NOMO-1 treated with DMSO at 0.1 percent for 48 hours (cell line): ENCODE data around the gene XRN2.
"Not testable (repeated sequence)": the region's sequence is repeated elsewhere in the genome, so short reads cannot be mapped to it uniquely, and the experiment has no call there.

Experiments
- DNase-seq: peaks from one replicate; lab custom pipeline; 2025; ENCODE audit not compliant: unreplicated experiment; lab: John Stamatoyannopoulos, UW

Gene XRN2

DNA sequence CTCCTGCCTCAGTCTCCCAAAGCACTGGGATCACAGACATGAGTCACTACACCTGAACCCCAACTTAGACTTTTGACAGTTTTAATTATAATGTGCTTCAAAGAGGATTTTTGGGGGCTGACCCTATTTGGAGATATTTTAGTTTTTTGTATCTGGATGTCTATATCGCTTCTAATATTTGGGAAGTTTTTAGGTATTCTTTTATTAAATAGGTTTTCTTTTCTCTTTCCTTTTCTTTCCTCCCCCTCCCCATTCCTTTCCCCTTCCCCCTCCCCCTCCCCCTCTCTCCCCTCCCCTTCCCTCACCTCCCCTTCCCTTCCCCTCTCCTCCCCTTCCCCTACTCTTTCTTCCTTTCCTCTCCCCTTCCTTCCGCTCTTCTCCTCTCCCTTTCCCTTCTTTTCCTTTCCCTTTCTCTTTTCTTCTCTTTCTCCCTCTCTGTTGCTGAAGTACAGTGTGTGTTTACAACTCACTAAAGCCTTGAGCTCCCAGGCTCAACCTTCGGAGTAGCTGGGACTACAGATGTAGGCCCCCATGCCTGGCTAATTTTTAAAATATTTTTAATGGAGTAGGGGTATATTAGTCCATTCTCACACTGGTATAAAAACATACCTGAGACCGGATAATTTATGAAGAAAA, 118.6 kb downstream of the XRN2 start:
- no peak for DNase-seq

DNA sequence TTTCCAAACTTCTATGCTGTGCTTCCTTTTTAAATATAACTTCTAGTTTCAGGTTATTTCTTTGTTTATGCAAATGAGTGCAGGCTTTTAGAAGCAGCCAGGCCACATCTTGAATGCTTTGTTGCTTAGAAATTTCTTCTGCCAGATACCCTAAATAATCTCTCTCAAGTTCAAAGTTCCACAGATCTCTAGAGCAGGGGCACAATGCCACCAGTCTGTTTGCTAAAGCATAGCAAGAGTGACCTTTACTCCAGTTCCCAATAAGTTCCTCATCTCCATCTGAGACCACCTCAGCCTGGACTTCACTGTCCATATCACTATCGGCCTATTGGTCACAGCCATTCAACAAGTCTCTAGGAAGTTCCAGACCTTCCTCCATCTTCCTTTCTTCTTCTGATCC, 120.6 kb downstream of the XRN2 start:
- DNase-seq = not testable (repeated sequence)

GRCh38 chr20:21424846-21425245, 121.7 kb downstream of the XRN2 start:
- DNase-seq = no peak

DNA sequence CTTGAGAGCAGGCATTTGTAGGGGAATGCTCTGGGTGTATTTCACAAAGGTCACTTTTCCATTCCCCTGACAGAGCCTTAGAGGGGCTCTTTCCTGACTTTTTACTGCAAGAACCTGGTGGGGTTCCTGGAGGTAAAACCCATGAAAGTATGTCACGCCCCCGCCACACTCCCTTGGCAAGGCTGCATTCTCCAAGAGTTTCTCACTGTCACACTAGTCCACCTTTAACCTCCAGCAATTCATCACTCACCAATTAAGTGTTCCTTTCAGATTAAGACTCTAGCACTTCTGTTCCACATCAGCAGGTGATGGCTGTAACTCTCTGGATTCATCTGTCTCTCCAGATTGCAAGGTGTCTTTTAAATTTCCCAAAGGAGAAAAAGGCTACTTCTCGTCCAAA, 126.9 kb downstream of the XRN2 start:
- no peak for DNase-seq

- no peak for DNase-seq
Observed at GRCh38 chr20:21432911-21433310, 129.8 kb downstream of the XRN2 start.

- no peak for DNase-seq
Observed at GRCh38 chr20:21433329-21433890, 130.3 kb downstream of the XRN2 start.

DNA sequence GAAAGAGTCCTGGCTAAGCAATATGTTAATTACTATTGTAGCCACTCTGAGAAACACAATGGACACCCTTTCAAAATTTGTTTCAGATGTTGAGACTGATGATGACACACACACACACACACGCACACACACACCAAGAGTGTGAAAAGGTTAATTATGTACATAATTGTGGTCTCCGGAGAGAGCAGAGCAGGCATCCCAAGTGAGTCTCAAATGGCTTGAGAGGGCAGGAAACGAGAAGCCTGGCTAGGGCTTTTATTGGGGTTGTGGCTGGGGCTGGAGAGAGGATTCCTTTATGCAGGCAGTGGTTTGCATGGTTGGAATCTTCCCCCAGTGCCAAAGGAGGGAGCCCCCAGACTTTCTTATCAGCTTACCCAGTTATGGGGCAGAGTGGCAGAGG, 132.4 kb downstream of the XRN2 start:
- DNase-seq = no peak

DNA sequence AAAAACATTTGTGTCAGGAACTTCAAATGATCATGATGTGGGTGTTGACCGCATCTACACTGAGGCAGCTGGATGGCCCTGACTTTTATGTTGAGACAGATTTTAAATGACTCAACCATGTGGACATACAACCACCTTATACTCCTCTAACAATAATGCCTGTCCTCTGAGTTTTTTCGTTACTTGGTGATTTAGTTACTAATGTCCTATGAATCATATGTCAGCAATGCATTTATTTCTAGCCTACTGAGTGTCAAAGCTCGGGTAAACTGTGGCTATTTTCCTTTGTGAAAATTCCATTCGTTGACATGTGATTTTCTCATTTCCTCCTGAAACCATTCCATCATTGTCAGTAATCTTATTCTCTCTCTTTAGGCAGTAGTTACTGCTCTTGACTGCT, 133.1 kb downstream of the XRN2 start:
- no peak for DNase-seq

DNA sequence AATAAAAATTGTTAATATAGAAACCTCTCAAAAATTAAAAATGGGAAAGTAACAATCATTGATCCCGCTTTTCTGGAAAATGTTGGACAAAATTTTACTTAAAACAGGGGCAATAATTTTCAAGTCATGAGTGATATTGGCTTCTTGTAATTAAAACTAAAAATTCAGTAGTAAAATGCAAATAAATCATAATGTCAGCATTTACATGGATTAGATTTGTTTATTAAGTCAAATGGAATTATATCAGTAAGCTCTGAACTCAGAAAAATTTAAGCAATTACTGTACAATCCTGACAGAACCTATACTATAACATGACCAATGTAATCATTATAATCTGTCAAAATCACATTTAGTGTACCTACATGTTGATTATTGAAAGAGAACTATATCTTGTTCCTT, 134.1 kb downstream of the XRN2 start:
- no peak for DNase-seq

DNA sequence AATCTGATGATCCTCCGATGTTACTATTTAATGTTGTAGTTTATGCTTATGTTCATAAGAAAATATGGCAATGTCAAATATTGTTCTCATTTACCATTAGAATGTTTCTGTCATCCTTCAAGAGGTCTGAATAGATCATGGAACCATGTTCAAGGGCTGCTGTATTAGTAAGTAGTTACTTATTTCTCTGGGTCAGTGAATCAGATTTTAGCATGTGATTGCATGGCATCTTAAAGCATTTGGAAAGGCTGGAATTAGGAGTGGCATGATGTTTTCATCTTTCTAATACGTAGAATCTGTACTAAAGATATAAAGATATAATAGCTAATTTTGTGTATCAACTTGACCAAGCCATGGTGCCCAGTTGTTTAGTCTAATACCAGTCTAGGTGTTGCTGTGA, 134.7 kb downstream of the XRN2 start:
- no peak for DNase-seq
